Jurkat, Clone E6-1 (cell line): ENCODE data around the gene PTPRN2.

ENCODE experiments used
- DNase-seq: peaks from one replicate; pipeline ENCODE4 v3.0.0-alpha.2; 2011; ENCODE audit warnings: low read depth, low spot score
- H3K4me3 ChIP-seq: 2 replicates; pipeline ENCODE4 v1.5.1; 2011; ENCODE audit warnings: mild to moderate bottlenecking, low read length, control low read depth, moderate library complexity

Gene PTPRN2

GRCh38 chr7:158143196-158144120, 444.2 kb downstream of the PTPRN2 start:
- DNase-seq: no peak
- no peak overlapping the region for H3K4me3 ChIP-seq

DNA sequence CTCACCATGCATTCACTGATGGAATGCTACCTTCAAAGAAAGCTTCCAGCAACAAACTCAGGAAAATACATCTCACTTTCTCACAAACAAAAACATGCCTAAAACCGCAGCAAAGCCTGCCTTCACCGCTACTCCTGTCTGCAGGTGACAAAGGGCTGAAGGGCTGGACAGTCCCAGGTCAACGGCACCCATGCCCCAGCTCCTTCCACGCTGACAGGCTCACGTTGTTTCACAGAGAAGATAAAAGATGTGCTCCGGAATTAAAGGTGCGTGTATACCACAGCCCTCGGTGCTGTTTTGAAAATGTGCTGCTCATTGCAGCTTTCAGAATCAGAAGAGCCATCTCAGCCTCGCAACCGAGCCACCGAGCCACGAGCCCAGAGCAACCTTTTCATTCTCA, 445.0 kb downstream of the PTPRN2 start:
- no peak overlapping the region for H3K4me3 ChIP-seq
- no peak for DNase-seq

DNA sequence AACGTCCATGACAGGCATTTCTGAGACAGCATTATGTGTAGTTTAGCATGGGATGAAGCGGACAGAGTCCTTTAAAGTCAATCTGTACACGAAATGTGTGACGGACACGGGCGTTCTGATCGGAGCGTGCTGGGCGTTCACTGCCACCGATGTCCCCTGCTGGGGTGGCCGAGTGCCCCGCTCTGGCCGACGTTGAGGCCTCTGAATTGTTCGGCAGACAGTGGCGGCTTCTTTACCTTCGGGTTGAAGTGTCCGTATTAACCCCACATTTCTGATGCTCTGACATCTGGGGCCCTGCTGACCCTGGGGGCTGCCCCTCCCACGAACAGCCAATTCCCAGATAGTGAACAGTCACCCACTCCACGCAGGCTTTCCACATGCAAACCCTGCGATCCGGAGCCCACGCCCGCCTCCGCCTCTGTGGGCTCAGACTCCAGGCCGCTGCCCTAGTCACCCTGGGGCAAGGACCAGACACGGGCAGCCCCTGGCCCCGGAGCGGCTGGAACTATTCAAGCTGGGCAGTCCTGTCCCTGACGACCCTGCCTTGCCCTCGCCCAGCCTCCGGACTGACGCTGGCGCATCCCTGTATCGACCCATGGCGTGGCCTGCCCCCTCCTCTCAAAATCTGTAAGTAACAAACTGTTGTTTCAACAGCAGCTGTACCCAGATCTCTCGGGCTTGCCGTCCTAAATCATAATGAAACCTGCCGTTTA, 445.7 kb downstream of the PTPRN2 start:
- H3K4me3 ChIP-seq: no peak overlapping the region
- DNase-seq: no peak

- no peak overlapping the region for H3K4me3 ChIP-seq
- no peak for DNase-seq
Observed at GRCh38 chr7:158141221-158141582, 446.4 kb downstream of the PTPRN2 start.

GRCh38 chr7:158140538-158141220, 446.9 kb downstream of the PTPRN2 start:
- H3K4me3 ChIP-seq: no peak overlapping the region
- no peak for DNase-seq

GRCh38 chr7:158139499-158139898, 448.1 kb downstream of the PTPRN2 start:
- no peak for DNase-seq

DNA sequence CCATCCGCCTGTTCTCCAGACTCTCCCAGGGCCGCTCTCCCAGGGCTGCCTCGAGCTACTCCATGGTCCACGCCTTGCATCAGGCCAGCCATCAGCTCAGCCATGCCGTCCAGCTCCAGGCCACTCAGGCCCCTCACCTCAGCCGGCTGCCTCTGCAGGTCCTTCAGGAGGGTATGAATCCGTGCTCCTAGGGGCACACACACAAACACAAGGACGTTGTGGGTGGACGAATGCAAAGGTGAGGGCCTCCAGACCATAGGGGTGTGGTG, 449.4 kb downstream of the PTPRN2 start:
- no peak for DNase-seq
- H3K4me3 ChIP-seq: no peak overlapping the region

More at GRCh38 chr7:158139499-158139898, 448.1 kb downstream of the PTPRN2 start:
- H3K4me3 ChIP-seq: no peak overlapping the region

- no peak overlapping the region for H3K4me3 ChIP-seq
Observed at GRCh38 chr7:158137516-158138328, 449.9 kb downstream of the PTPRN2 start.

GRCh38 chr7:158135931-158136330, 451.7 kb downstream of the PTPRN2 start:
- no peak for DNase-seq
- H3K4me3 ChIP-seq: no peak overlapping the region

More at GRCh38 chr7:158137516-158138328, 449.9 kb downstream of the PTPRN2 start:
- DNase-seq: no peak

- no peak for DNase-seq
- H3K4me3 ChIP-seq: no peak overlapping the region
Observed at GRCh38 chr7:158134824-158135223, 452.8 kb downstream of the PTPRN2 start.

DNA sequence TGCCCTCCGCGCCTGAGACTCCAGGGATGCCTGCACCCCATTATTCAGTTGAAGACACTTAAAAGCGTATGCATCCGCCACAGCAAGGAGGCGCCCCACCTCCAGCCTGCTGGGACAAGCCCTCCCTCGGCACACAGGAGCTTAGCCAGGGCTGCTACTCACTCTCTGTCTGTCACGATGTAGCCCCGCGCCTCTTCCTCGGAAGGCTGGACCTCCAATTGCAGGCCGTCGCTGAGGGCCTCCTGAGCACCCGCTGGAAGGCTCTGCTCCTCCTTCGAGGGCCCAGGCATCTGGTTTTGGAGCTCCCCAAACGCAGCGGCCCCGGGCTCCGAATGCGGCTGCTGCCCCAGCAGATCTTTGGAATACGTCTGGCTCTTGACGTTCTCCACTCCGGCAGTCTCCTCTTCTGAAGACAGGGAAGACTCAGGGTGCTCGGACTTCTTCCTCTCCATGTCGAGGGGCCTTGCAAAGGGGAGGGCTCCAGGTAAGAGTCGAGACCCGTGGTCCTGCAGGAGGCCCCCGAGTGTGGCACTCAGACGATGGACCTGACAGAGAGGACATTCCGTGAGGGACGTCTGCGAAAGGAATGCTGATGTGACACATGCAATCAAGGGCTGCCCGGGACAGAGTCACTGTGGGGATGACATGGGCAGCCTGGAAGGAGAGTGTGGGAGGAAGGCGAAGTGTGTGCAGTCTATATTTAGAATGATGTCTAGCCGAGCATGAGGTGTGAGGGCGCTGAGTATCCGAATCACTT, 453.9 kb downstream of the PTPRN2 start:
- DNase-seq: no peak
- H3K4me3 ChIP-seq: no peak overlapping the region

GRCh38 chr7:158133057-158133456, 454.6 kb downstream of the PTPRN2 start:
- no peak for DNase-seq
- no peak overlapping the region for H3K4me3 ChIP-seq

DNA sequence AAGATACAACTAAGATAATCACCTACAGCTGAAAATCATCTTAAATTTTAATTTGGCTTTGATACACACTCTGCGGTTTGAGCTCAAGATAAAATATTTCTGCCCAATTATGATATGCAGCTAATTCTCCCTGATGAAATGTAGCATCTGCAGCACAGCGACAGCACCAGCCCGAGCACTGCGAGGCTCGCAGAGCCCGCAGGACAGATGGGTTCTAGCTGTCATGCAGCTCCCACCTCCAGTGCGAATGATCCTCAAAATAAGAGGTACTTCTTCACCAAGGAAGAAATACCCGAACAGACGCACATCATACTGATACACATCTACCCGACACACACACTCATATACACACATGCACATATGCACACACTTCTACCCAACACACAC, 457.6 kb downstream of the PTPRN2 start:
- no peak overlapping the region for H3K4me3 ChIP-seq
- no peak for DNase-seq

GRCh38 chr7:158129037-158130022, 458.3 kb downstream of the PTPRN2 start:
- DNase-seq: no peak
- H3K4me3 ChIP-seq: no peak overlapping the region

DNA sequence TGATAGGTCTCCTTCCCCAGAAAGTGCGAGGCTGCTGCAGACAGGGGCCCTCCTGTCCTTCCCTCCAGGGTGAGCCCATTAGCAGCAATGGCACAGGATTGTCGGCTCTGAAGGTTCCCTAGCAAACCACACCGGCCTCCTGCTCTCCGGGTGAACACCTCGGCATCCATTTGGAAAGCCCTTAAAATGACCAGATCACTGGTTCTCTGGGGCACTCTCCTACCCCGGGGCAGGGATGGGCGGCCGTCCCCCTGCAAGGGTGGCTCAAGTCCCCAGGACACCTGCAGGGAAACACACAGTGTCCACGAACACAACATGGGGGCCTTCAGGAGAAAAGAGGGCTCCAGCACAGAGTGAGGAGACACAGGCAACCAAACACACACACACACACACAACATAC, 459.1 kb downstream of the PTPRN2 start:
- H3K4me3 ChIP-seq: no peak overlapping the region
- no peak for DNase-seq

GRCh38 chr7:158127241-158127640, 460.4 kb downstream of the PTPRN2 start:
- H3K4me3 ChIP-seq: no peak overlapping the region
- no peak for DNase-seq

GRCh38 chr7:158126661-158127060, 461.0 kb downstream of the PTPRN2 start:
- DNase-seq: no peak
- H3K4me3 ChIP-seq: no peak overlapping the region

- DNase-seq: no peak
- no peak overlapping the region for H3K4me3 ChIP-seq
Observed at GRCh38 chr7:158125721-158126120, 461.9 kb downstream of the PTPRN2 start.
